Measurements from ENCODE around the gene HIF3A. TPM values are rescaled to one million over a fixed set of nuclear protein-coding genes. Genes with fewer than 3 reads are reported as not detected.

Gene HIF3A
- polyA plus RNA-seq, 1 donor (not counting 4 experiments of a cell fraction or from before 2014, with no cell fraction given) = 0.01 TPM

DNA sequence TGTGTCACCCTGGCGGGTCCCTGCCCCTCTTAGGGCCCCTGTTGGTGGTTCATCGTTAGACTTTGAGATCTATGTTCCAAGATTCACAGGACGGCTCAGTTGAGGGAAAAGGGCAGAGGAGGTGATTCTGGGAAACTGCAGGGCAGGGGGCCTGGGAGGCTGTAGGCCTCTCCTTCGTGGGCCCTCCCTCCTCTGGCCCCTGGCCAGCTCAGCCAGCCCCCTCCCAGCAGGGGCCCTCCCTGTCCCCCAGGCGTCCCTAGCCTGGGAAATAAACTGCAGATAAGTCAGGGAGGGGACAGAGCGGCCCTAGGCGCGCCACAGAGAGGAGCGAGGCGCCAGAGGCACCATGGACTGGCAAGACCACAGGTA is 6.5 kb downstream of the HIF3A start:
- Histone ChIP-seq H3K9me3 (ENCODE audit: control insufficient read depth, low read depth, low read length) (peaks cover 2% of the 10 kb centered on the region), H3K9ac (ENCODE audit: control insufficient read depth, extremely low read depth, insufficient read depth, low read length) (no peak overlapping the region), H3K27me3 (ENCODE audit: control insufficient read depth, extremely low read depth, insufficient read depth, low read length) (peaks cover 2% of the 10 kb centered on the region), H3K4me2 (ENCODE audit: control insufficient read depth, extremely low read depth, insufficient read depth, low read depth, low read length) (no peak overlapping the region), H3K4me1 (ENCODE audit: control insufficient read depth, extremely low read depth, insufficient read depth, low read length) (peaks cover 8% of the 10 kb centered on the region), H3K4me3 (ENCODE audit: control insufficient read depth in 2 of 3, extremely low read depth in 1 of 3, insufficient read depth in 2 of 3, low read depth in 1 of 3, low read length in 3 of 3) (no peak overlapping the region), H3K27ac (ENCODE audit: control insufficient read depth, insufficient read depth, low read length) (no peak overlapping the region), H3K36me3 (ENCODE audit: control insufficient read depth in 2 of 2, extremely low read depth in 1 of 2, insufficient read depth in 2 of 2, low read length in 2 of 2) (no peaks in the 10 kb centered on the region), H2AFZ (ENCODE audit: control insufficient read depth, low read length) (no peak overlapping the region), H4K20me1 (ENCODE audit: control insufficient read depth, extremely low read depth, insufficient read depth, low read length) (no peaks in the 10 kb centered on the region), H3K79me2 (ENCODE audit: control insufficient read depth, insufficient read depth, low read length) (no peaks in the 10 kb centered on the region), H3K9me1 (ENCODE audit: control insufficient read depth, extremely low read depth, insufficient read depth, low read length) (no peaks in the 10 kb centered on the region)
- FAIRE-seq = no peak
- TF ChIP-seq, protein P1, sequence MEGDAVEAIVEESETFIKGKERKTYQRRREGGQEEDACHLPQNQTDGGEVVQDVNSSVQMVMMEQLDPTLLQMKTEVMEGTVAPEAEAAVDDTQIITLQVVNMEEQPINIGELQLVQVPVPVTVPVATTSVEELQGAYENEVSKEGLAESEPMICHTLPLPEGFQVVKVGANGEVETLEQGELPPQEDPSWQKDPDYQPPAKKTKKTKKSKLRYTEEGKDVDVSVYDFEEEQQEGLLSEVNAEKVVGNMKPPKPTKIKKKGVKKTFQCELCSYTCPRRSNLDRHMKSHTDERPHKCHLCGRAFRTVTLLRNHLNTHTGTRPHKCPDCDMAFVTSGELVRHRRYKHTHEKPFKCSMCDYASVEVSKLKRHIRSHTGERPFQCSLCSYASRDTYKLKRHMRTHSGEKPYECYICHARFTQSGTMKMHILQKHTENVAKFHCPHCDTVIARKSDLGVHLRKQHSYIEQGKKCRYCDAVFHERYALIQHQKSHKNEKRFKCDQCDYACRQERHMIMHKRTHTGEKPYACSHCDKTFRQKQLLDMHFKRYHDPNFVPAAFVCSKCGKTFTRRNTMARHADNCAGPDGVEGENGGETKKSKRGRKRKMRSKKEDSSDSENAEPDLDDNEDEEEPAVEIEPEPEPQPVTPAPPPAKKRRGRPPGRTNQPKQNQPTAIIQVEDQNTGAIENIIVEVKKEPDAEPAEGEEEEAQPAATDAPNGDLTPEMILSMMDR (optimal IDR thresholded peaks at IDR 0.05 in 1 of 3, IDR thresholded peaks at IDR 0.05 in 1 of 3, conservative IDR thresholded peaks at IDR 0.05 in 1 of 3; ENCODE audit: extremely low read depth in 1 of 3, insufficient read depth in 2 of 3, low read length in 3 of 3) = no peak
- no peak for TF ChIP-seq EZH2 (IDR thresholded peaks at IDR 0.05; ENCODE audit: low read length)
- no peak for DNase-seq (ENCODE audit: low read depth, low spot score)
- dilution Hi-C loops (cut with MboI; ENCODE audit: extremely low pct_ligation_motif_present, low sequenced_read_pairs) = no loop called here

DNA sequence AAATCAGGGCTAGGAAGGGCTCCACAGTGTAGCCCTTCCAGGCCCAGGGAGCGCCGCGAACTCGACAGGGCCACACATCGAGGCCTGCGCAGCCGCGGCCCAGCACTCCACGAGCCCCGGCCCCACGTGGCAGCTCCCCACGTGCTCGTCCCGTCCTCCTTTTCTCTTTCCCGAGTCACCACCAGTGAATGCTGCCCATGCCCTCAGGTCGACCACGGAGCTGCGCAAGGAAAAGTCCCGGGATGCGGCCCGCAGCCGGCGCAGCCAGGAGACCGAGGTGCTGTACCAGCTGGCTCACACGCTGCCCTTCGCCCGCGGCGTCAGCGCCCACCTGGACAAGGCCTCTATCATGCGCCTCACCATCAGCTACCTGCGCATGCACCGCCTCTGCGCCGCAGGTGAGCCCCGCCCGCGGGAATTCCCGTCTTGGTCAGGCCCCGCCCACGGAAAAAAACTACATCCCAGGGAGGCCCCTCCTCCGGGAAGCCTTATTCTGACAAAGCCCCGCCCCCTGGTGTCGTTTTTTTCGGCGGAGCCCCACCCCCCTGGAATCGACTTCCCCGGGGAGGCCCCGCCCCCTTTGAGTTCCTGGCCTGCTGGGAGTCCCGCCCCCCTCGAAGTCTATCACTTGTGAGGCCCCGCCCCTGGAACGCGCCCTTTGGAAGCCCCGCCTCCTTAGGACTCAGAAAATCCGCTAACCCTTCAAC is 7.0 kb downstream of the HIF3A start:
- Histone ChIP-seq H3K27me3 (ENCODE audit: control insufficient read depth, extremely low read depth, insufficient read depth, low read length) (no peaks in the 10 kb centered on the region), H3K36me3 (ENCODE audit: control insufficient read depth in 2 of 2, extremely low read depth in 1 of 2, insufficient read depth in 2 of 2, low read length in 2 of 2) (no peaks in the 10 kb centered on the region), H3K4me2 (ENCODE audit: control insufficient read depth, extremely low read depth, insufficient read depth, low read depth, low read length) (no peak overlapping the region), H3K4me1 (ENCODE audit: control insufficient read depth, extremely low read depth, insufficient read depth, low read length) (peaks cover 3% of the 10 kb centered on the region), H4K20me1 (ENCODE audit: control insufficient read depth, extremely low read depth, insufficient read depth, low read length) (no peaks in the 10 kb centered on the region), H3K9me3 (ENCODE audit: control insufficient read depth, low read depth, low read length) (peaks cover 2% of the 10 kb centered on the region), H3K9ac (ENCODE audit: control insufficient read depth, extremely low read depth, insufficient read depth, low read length) (no peak overlapping the region), H3K79me2 (ENCODE audit: control insufficient read depth, insufficient read depth, low read length) (no peaks in the 10 kb centered on the region), H3K27ac (ENCODE audit: control insufficient read depth, insufficient read depth, low read length) (no peak overlapping the region), H2AFZ (ENCODE audit: control insufficient read depth, low read length) (peak overlapping the region; percentile 38), H3K4me3 (ENCODE audit: control insufficient read depth in 2 of 3, extremely low read depth in 1 of 3, insufficient read depth in 2 of 3, low read depth in 1 of 3, low read length in 3 of 3) (no peak overlapping the region), H3K9me1 (ENCODE audit: control insufficient read depth, extremely low read depth, insufficient read depth, low read length) (no peaks in the 10 kb centered on the region)
- DNase-seq (ENCODE audit: low read depth, low spot score) = peak; percentile 38
- dilution Hi-C loops (cut with MboI; ENCODE audit: extremely low pct_ligation_motif_present, low sequenced_read_pairs) = no loop called here
- no peak for TF ChIP-seq EZH2 (IDR thresholded peaks at IDR 0.05; ENCODE audit: low read length)
- TF ChIP-seq, protein P1 (optimal IDR thresholded peaks at IDR 0.05 in 1 of 3, IDR thresholded peaks at IDR 0.05 in 1 of 3, conservative IDR thresholded peaks at IDR 0.05 in 1 of 3; ENCODE audit: extremely low read depth in 1 of 3, insufficient read depth in 2 of 3, low read length in 3 of 3) = no peak
- FAIRE-seq = no peak

All from keratinocyte (primary cell).